ENCODE data around the gene WDR37.

WDR37 gene

DNA sequence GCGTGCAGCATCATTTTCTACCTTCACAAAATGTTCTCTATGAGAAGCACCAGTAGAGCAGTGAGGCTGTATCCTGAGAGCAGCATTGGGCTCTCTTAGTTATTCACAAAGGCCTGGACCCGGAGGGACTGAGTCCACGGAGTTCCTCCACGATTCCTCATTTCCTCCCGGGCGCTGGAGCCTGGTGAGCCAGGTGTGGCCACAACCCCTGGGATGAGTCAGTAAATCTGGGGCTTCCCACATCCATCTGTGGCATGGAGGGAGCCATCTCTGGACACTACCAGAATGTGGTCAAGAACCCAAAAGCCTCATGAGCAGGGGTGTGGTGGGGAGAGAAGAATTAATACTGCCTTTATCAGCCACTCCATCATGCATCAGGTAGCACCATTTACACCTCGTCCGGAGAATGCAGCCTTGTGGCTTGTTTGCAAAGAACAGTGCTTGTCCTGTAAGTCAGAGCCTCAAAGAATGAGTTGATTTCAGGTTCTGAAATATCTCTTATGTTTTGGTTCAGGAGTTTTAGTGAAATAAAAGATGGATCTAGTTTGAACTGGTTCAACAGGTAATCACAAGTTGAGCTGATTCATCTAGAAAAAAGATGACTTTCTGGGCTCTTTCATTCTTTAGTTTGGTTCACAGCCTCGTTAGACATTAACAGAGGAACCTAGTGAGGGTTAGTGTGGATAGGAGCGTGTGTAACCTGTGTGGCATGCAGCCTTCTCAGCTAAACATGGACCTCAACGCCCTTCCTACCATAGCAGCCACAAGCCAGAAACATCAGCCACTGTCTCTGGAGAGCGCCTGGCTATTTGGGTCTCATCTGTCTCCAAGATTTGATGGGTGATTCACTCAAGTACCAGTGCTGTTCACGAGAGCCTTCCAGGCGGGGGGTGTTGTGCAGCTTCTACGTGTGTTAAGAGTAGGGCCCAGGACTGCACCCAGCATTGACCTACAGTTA is 95.2 kb downstream of the WDR37 start:
- Histone ChIP-seq H3K4me1 (ENCODE audit: control insufficient read depth, low read length) (no peaks in the 10 kb centered on the region), H3K4me2 (ENCODE audit: low read length) (no peak overlapping the region), H3K79me2 (ENCODE audit: control insufficient read depth, low read length) (no peaks in the 10 kb centered on the region), H3K4me3 (ENCODE audit: low read length) (no peak overlapping the region), H3F3A (ENCODE audit: control insufficient read depth, insufficient read depth) (no peaks in the 10 kb centered on the region), H3K27me3 (ENCODE audit: control insufficient read depth, low read length) (no peaks in the 10 kb centered on the region), H3K9me2 (replicated peaks; ENCODE audit: control insufficient read depth, low read length) (no peaks in the 10 kb centered on the region), H3K27ac (ENCODE audit: low read depth, low read length) (no peak overlapping the region), H3K9me3 (ENCODE audit: control insufficient read depth, insufficient read depth, low read length) (no peaks in the 10 kb centered on the region), H3K36me3 (ENCODE audit: control insufficient read depth, low read length) (no peaks in the 10 kb centered on the region), H4K20me1 (ENCODE audit: control insufficient read depth, insufficient read depth, low read depth, low read length) (no peaks in the 10 kb centered on the region)
- TF ChIP-seq CTCF (IDR thresholded peaks at IDR 0.05; ENCODE audit: low read depth, low read length, poor library complexity, severe bottlenecking): no peak
- no peak for TF ChIP-seq EZH2phosphoT487 (IDR thresholded peaks at IDR 0.05; ENCODE audit: borderline replicate concordance, low read length)

DNA sequence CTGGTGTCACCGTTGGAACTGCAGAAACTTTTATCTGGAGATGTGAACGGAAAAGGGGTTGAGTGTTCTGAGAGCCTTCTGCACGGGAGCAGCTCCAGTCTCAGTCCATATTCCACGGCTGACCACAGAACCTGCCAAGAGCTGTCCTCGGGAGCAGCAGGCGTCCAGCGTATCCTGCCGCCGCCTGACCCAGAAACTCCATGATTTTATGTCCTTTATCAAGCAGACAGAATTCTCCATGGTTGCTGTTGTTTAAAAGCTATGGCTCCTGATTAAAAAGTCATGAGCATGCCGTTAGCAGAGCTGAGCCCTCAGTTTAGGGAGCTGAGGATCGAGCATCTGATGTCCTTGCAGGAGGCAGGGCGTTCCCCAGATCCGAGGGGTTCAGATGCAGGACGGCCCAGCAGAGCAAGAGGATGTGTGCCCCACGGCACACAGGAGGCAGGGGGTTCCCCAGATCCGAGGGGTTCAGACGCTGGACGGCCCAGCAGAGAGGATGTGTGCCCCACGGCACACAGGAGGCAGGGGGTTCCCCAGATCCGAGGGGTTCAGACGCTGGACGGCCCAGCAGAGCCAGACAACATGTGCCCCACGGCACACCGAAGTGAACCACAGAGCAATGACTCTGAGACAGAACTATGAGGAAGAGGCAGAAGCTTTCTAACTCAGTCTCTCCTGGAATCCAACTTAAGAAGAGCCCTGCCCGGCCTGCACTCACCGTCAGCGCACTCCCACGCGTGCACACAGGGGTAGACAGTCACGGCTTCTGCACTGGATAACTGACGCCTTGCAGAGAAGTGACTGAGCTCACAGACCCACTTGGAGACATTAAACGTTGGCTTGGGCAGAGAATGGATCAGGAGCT is 96.4 kb downstream of the WDR37 start:
- Histone ChIP-seq H3F3A (ENCODE audit: control insufficient read depth, insufficient read depth) (no peaks in the 10 kb centered on the region), H3K27ac (ENCODE audit: low read depth, low read length) (no peak overlapping the region), H3K79me2 (ENCODE audit: control insufficient read depth, low read length) (no peaks in the 10 kb centered on the region), H3K4me1 (ENCODE audit: control insufficient read depth, low read length) (no peaks in the 10 kb centered on the region), H3K4me3 (ENCODE audit: low read length) (no peak overlapping the region), H3K36me3 (ENCODE audit: control insufficient read depth, low read length) (no peaks in the 10 kb centered on the region), H3K4me2 (ENCODE audit: low read length) (no peak overlapping the region), H4K20me1 (ENCODE audit: control insufficient read depth, insufficient read depth, low read depth, low read length) (no peaks in the 10 kb centered on the region), H3K9me3 (ENCODE audit: control insufficient read depth, insufficient read depth, low read length) (no peaks in the 10 kb centered on the region), H3K9me2 (replicated peaks; ENCODE audit: control insufficient read depth, low read length) (no peaks in the 10 kb centered on the region), H3K27me3 (ENCODE audit: control insufficient read depth, low read length) (no peaks in the 10 kb centered on the region)
- TF ChIP-seq EZH2phosphoT487 (IDR thresholded peaks at IDR 0.05; ENCODE audit: borderline replicate concordance, low read length) (no peak), CTCF (IDR thresholded peaks at IDR 0.05; ENCODE audit: low read depth, low read length, poor library complexity, severe bottlenecking) (no peak)

DNA sequence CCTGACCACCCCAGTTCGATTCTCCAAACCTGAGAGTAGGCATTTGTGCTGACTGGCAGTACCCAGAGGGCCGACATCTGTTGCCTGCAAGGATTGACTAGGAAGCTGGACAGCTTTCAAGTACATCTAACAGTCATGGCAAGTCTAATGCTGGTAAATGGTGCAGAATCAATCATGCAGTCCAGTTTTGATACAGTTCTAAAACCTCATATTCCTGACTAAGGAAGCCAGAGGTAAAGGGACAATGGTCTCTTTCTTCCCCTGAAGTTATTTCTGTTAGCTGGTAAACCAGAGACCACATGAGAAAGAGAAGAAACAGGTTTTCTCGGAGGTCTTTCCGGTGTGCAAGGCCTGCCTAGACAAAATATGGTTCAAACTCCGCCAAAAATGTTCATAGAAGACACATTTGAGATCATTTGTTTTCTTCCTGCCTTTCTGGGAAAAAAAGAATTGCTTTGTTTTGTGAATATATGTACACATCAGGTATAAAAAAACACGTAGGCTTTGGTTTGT is 97.1 kb downstream of the WDR37 start:
- Histone ChIP-seq H3K4me3 (ENCODE audit: low read length) (no peak overlapping the region), H3F3A (ENCODE audit: control insufficient read depth, insufficient read depth) (no peaks in the 10 kb centered on the region), H3K27ac (ENCODE audit: low read depth, low read length) (no peak overlapping the region), H3K27me3 (ENCODE audit: control insufficient read depth, low read length) (no peaks in the 10 kb centered on the region), H4K20me1 (ENCODE audit: control insufficient read depth, insufficient read depth, low read depth, low read length) (no peaks in the 10 kb centered on the region), H3K4me1 (ENCODE audit: control insufficient read depth, low read length) (no peaks in the 10 kb centered on the region), H3K9me3 (ENCODE audit: control insufficient read depth, insufficient read depth, low read length) (no peaks in the 10 kb centered on the region), H3K36me3 (ENCODE audit: control insufficient read depth, low read length) (no peaks in the 10 kb centered on the region), H3K79me2 (ENCODE audit: control insufficient read depth, low read length) (no peaks in the 10 kb centered on the region), H3K4me2 (ENCODE audit: low read length) (no peak overlapping the region), H3K9me2 (replicated peaks; ENCODE audit: control insufficient read depth, low read length) (no peaks in the 10 kb centered on the region)
- TF ChIP-seq EZH2phosphoT487 (IDR thresholded peaks at IDR 0.05; ENCODE audit: borderline replicate concordance, low read length): no peak
- TF ChIP-seq CTCF (IDR thresholded peaks at IDR 0.05; ENCODE audit: low read depth, low read length, poor library complexity, severe bottlenecking): no peak

Data from DOHH2 (cell line).